Endothelial cell of umbilical vein (primary cell): Measurements from ENCODE around the gene GALNT11. TPM values are rescaled to one million over a fixed set of nuclear protein-coding genes. Genes with fewer than 3 reads are reported as not detected.
"Not testable (repeated sequence)": the region's sequence is repeated elsewhere in the genome, so short reads cannot be mapped to it uniquely, and the experiment has no call there.

Experiments
- BruUV-seq: library from RNA; stranded (reverse); fragments of 400-500 nt; replicated peaks from 2 replicates; lab custom pipeline; 2021; lab: Mats Ljungman, UMichigan
- CTCF ChIA-PET: fragments of 300-600, 350-600 bp; sonication (Branson Sonifier 250); formaldehyde crosslinking; loops from one replicate; lab custom pipeline; 2021; ENCODE audit warnings: antibody characterized with exemption, inconsistent platforms; lab: Charles Lee
- POLR2A ChIA-PET: fragments of 300-600, 350-600 bp; sonication (Branson Sonifier 250); formaldehyde crosslinking; loops from one replicate; lab custom pipeline; 2021; ENCODE audit warnings: antibody characterized with exemption, inconsistent platforms; lab: Charles Lee
- DNase-seq: peaks from one replicate; pipeline ENCODE4 v3.0.0-alpha.2; 2011; ENCODE audit warnings: low read depth, low spot score
- FAIRE-seq: peaks from 2 replicates; lab custom pipeline; 2011; peaks lifted over from hg19 to GRCh38; lab: Jason Lieb, UNC
- H2AFZ ChIP-seq: 2 replicates; pipeline ENCODE4 v1.6.0; 2012; ENCODE audit warnings: low read depth, low read length, control low read depth, inconsistent platforms
- H3K27ac ChIP-seq: 2 replicates; pipeline ENCODE4 v1.5.1; 2011; ENCODE audit warnings: low read depth, mild to moderate bottlenecking, control low read depth, low read length, moderate library complexity; ENCODE audit not compliant: insufficient read depth
- H3K27me3 ChIP-seq, 2 experiments: 2 replicates each; pipeline versions ENCODE4 v1.6.0 to v1.6.1; 2011; ENCODE audit warnings: low read length in 2 of 2, mixed read lengths in 1 of 2; ENCODE audit not compliant: control insufficient read depth in 2 of 2, insufficient read depth in 2 of 2
- H3K36me3 ChIP-seq, 2 experiments: 2 replicates in 1 of 2; 3 replicates in 1 of 2; pipeline ENCODE4 v1.5.1; 2011; ENCODE audit warnings: low read length in 2 of 2, mild to moderate bottlenecking in 1 of 2, moderate library complexity in 1 of 2; ENCODE audit not compliant: control insufficient read depth in 2 of 2, insufficient read depth in 2 of 2; ENCODE audit errors: extremely low read depth in 1 of 2
- H3K4me1 ChIP-seq: 3 replicates; pipeline ENCODE4 v1.5.1; 2011; ENCODE audit warnings: mild to moderate bottlenecking, low read length; ENCODE audit not compliant: control insufficient read depth, insufficient read depth; ENCODE audit errors: extremely low read depth
- H3K4me2 ChIP-seq: 2 replicates; pipeline ENCODE4 v1.6.1; 2011; ENCODE audit warnings: low read length, control low read depth, mixed read lengths; ENCODE audit not compliant: insufficient read depth
- H3K4me3 ChIP-seq, 3 experiments: fragments of 200-600 bp in 1 of 3; sonication (generic), shearing (Covaris generic) in 1 of 3; replicated peaks in 1 of 3; 2 replicates each; pipeline ENCODE4 v1.5.1; 2011 to 2016; ENCODE audit warnings: control low read depth in 3 of 3, low read length in 3 of 3, mild to moderate bottlenecking in 2 of 3, inconsistent platforms in 1 of 3, low read depth in 1 of 3, moderate library complexity in 1 of 3; ENCODE audit not compliant: insufficient read depth in 1 of 3
- H3K79me2 ChIP-seq: 2 replicates; pipeline ENCODE4 v1.6.0; 2012; ENCODE audit warnings: low read length, inconsistent platforms; ENCODE audit not compliant: control insufficient read depth, insufficient read depth
- H3K9ac ChIP-seq: replicated peaks from 2 replicates; pipeline ENCODE3; 2011; ENCODE audit warnings: low read length, control low read depth; ENCODE audit not compliant: insufficient read depth; ENCODE audit errors: extremely low read depth
- H3K9me1 ChIP-seq: replicated peaks from 3 replicates; pipeline ENCODE4 v1.6.0; 2011; ENCODE audit warnings: mild to moderate bottlenecking, low read length; ENCODE audit not compliant: control insufficient read depth, insufficient read depth; ENCODE audit errors: extremely low read depth
- H3K9me3 ChIP-seq: replicated peaks from 2 replicates; pipeline ENCODE4 v1.5.1; 2012; ENCODE audit warnings: low read length, inconsistent platforms; ENCODE audit not compliant: control insufficient read depth, insufficient read depth
- H4K20me1 ChIP-seq: replicated peaks from 2 replicates; pipeline ENCODE3; 2011; ENCODE audit warnings: mild to moderate bottlenecking, low read length; ENCODE audit not compliant: control insufficient read depth, insufficient read depth; ENCODE audit errors: extremely low read depth
- JUN ChIP-seq: IDR thresholded peaks from 2 replicates; pipeline ENCODE4 v1.6.1; 2011; ENCODE audit warnings: borderline replicate concordance, low read depth; ENCODE audit not compliant: insufficient read length, insufficient read depth
- dilution Hi-C: fragments of 300-500 bp; cut with MboI; formaldehyde crosslinking; loops from one replicate; pipeline ENCODE4 v1.15.0; 2019; ENCODE audit warnings: low sequenced_read_pairs; ENCODE audit not compliant: extremely low pct_ligation_motif_present
- intact Hi-C: fragments of 100-400 bp; cut with micrococcal nuclease; formaldehyde crosslinking; loops from one replicate; pipeline ENCODE4 v1.10.0; 2022
- polyA plus RNA-seq, 4 experiments: library from polyadenylated mRNA; depleted of rRNA in 3 of 4; stranded (reverse) in 3 of 4; unstranded in 1 of 4; fragments of >200 nt; gene quantifications; 2 replicates each; pipeline versions ENCODE4 v1.2.1 to v1.2.3, GENCODE V29; 2011 to 2012; ENCODE audit warnings: missing spikeins in 1 of 4
- total RNA-seq: library from RNA; stranded (reverse); gene quantifications from 2 replicates; pipeline ENCODE4 v1.2.3, GENCODE V29; 2021

The GALNT11 gene
- total and polyA plus RNA-seq, 2 donors (not counting 3 experiments of a cell fraction or from before 2014, with no cell fraction given) = 27.7 to 36.5 TPM

- intact Hi-C loops = no loop called here
- no peaks in the 10 kb centered on the region for H3K9me1 ChIP-seq
- no peak for TF ChIP-seq JUN
- H3K4me1 ChIP-seq = no peaks in the 10 kb centered on the region
- H3K9ac ChIP-seq = no peak overlapping the region
- BruUV-seq = no TSS peak
- H3K9me3 ChIP-seq = no peaks in the 10 kb centered on the region
- H3K4me3 ChIP-seq = no peak overlapping the region
- POLR2A ChIA-PET = no interaction called here
- peaks cover 0 to 9% of the 10 kb centered on the region in 2 experiments for H3K27me3 ChIP-seq
- no peaks in the 10 kb centered on the region for H3K79me2 ChIP-seq
- DNase-seq (no peak), FAIRE-seq (no peak)
- H3K4me2 ChIP-seq = no peak overlapping the region
- CTCF ChIA-PET = no interaction called here
- no peak overlapping the region for H2AFZ ChIP-seq
- dilution Hi-C loops = no loop called here
- H3K27ac ChIP-seq = no peak overlapping the region
- no peaks in the 10 kb centered on the region for H4K20me1 ChIP-seq
- H3K36me3 ChIP-seq = no peaks in the 10 kb centered on the region
Measured at GRCh38 chr7:152016947-152017346, 8.5 kb upstream of the GALNT11 start.

GRCh38 chr7:152017683-152018082, 7.8 kb upstream of the GALNT11 start:
- H3K9me3 ChIP-seq, H3K4me2 ChIP-seq, H3K27me3 ChIP-seq, FAIRE-seq, DNase-seq, H2AFZ ChIP-seq, H3K27ac ChIP-seq, H3K9ac ChIP-seq, intact Hi-C loops, H4K20me1 ChIP-seq, H3K9me1 ChIP-seq, CTCF ChIA-PET, H3K79me2 ChIP-seq, dilution Hi-C loops, H3K36me3 ChIP-seq, H3K4me3 ChIP-seq, POLR2A ChIA-PET, BruUV-seq, H3K4me1 ChIP-seq: not testable (repeated sequence)

- H4K20me1 ChIP-seq, FAIRE-seq, POLR2A ChIA-PET, H3K4me1 ChIP-seq, H2AFZ ChIP-seq, H3K36me3 ChIP-seq, dilution Hi-C loops, H3K4me3 ChIP-seq, H3K9ac ChIP-seq, H3K79me2 ChIP-seq, intact Hi-C loops, H3K4me2 ChIP-seq, H3K9me3 ChIP-seq, DNase-seq, H3K27ac ChIP-seq, BruUV-seq, H3K9me1 ChIP-seq, H3K27me3 ChIP-seq: not testable (repeated sequence)
- CTCF ChIA-PET = interaction anchor here (1.3 kb wide), 1 partner anchor 238 kb away, joined by 3 read pairs; no protein-coding TSS in a partner anchor
Measured at GRCh38 chr7:152021740-152022139, 3.7 kb upstream of the GALNT11 start.
